ENCODE results near the gene ALPG.
"Not testable (repeated sequence)": the region's sequence is repeated elsewhere in the genome, so short reads cannot be mapped to it uniquely, and the experiment has no call there.

Gene ALPG

DNA sequence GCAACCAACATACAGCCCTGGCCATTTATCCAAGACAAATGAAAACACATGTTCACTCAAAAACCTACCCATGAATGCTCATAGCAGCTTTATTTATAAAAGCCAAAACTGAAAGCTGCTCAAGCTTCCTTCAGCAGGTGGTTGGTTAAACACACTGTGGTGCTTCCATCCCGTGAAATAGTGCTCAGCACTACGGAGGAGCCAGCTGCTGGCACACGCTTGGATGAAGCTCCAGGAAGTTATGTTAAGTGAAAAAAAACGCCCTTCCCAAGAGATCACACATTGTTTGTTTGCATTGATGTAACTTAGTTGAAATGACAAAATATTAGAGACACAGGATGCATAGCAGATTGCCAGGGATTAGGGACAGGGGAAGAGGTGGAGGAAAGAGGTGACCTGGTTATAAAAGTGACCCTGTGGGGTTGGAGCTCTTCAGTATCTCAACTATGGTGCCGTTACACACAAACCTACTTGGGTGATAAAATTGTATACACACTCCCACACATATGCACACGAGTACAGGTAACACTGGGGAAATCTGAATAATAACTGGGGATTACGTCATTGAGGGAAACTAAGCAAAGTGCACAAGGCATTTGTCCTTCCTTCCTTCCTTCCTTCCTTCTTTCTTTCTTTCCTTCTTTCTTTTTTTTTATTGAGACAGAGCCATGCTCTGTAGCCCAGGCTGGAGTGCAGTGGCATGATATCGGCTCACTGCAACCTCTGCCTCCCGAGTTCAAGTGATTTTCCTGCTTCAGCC lies 6.2 kb upstream of the ALPG start:
- Histone ChIP-seq H3K9me3 (ENCODE audit: control insufficient read depth, low read length) (no peaks in the 10 kb centered on the region), H3K27ac (ENCODE audit: low read depth, low read length, severe bottlenecking) (no peak overlapping the region), H3K36me3 (ENCODE audit: control insufficient read depth, insufficient read depth, low read length) (no peaks in the 10 kb centered on the region), H3K4me3 (ENCODE audit: extremely low read depth, insufficient read depth, low read length, poor library complexity, severe bottlenecking) (no peak overlapping the region), H3K4me1 (ENCODE audit: control insufficient read depth, insufficient read depth, low read length, poor library complexity, severe bottlenecking) (no peaks in the 10 kb centered on the region)
- 88 to 94% methylated on average over 6 to 7 of the region's 9 CpGs for WGBS, 2 experiments (ENCODE audit: insufficient coverage in 2 of 2)

DNA sequence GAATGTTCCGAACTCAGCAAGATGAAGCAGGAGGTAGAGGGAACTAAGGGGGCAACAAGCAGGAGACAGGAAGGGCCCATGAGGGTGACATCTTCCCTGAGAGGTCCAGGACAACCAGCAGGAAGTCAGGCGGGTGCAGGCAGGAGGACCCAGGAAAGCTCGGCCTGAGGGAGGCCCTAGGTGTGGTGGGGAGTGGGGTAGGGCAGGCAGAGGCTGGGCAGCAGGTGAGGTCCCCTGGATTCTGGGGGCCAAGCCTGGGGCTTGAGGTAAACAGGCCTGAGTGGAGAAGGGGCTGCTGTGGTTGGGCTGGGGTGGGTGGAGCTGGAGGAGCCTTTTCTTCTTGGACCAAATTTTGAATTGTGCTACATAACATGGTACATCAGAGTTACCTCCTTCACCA lies 4.1 kb upstream of the ALPG start:
- 96 to 100% methylated on average over 2 to 3 of the region's 3 CpGs for WGBS, 2 experiments (ENCODE audit: insufficient coverage in 2 of 2)
- Histone ChIP-seq H3K36me3 (ENCODE audit: control insufficient read depth, insufficient read depth, low read length) (no peaks in the 10 kb centered on the region), H3K27ac (ENCODE audit: low read depth, low read length, severe bottlenecking) (no peak overlapping the region)

DNA sequence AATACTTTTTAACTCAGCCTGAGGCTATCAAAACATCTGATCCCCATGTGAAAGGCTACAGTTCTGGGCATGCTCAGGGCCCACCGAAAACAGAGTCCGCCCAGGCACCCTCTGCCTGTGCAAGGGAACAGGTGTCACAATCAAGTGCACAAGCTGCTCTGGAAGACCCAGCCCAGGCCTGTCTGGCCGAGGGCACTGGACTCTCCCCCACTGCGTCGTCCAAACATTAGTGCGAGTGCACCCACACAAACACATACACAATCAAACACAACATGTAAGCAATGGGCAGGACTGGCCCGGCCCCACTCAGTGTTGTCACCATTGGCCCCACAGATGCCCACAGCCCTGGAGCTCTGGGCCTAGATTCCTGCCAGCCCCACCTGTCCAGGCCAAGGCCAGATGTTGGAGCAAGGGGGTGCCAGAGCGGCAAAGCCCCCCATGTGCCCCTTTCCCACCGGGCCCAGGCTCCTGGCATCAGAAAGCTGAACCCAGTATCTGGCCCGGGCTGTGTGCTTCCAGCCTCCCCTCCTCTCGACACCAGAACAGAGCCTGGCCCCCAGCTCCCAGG lies 617 bp upstream of the ALPG start:
- Histone ChIP-seq H3K27ac (ENCODE audit: low read depth, low read length, severe bottlenecking) (no peak overlapping the region), H3K4me3 (ENCODE audit: extremely low read depth, insufficient read depth, low read length, poor library complexity, severe bottlenecking) (no peak overlapping the region), H3K9me3 (ENCODE audit: control insufficient read depth, low read length) (no peaks in the 10 kb centered on the region), H3K4me1 (ENCODE audit: control insufficient read depth, insufficient read depth, low read length, poor library complexity, severe bottlenecking) (no peaks in the 10 kb centered on the region), H3K36me3 (ENCODE audit: control insufficient read depth, insufficient read depth, low read length) (no peaks in the 10 kb centered on the region)
- WGBS, 2 experiments (ENCODE audit: insufficient coverage in 2 of 2) = 90% methylated on average over 5 to 11 of the region's 11 CpGs

More for the DNA sequence above, 4.1 kb upstream of the ALPG start:
- Histone ChIP-seq H3K9me3 (ENCODE audit: control insufficient read depth, low read length) (no peaks in the 10 kb centered on the region), H3K4me1 (ENCODE audit: control insufficient read depth, insufficient read depth, low read length, poor library complexity, severe bottlenecking) (no peaks in the 10 kb centered on the region), H3K4me3 (ENCODE audit: extremely low read depth, insufficient read depth, low read length, poor library complexity, severe bottlenecking) (no peak overlapping the region)

- not testable (repeated sequence) for H3K4me3 ChIP-seq (ENCODE audit: extremely low read depth, insufficient read depth, low read length, poor library complexity, severe bottlenecking); H3K36me3 ChIP-seq (ENCODE audit: control insufficient read depth, insufficient read depth, low read length); H3K27ac ChIP-seq (ENCODE audit: low read depth, low read length, severe bottlenecking); H3K9me3 ChIP-seq (ENCODE audit: control insufficient read depth, low read length); H3K4me1 ChIP-seq (ENCODE audit: control insufficient read depth, insufficient read depth, low read length, poor library complexity, severe bottlenecking)
- 94 to 96% methylated on average over 18 to 24 of the region's 30 CpGs for WGBS, 2 experiments (ENCODE audit: insufficient coverage in 2 of 2)
These were observed 945 bp downstream of the ALPG start for GRCh38 chr2:232407428-232408150.

DNA sequence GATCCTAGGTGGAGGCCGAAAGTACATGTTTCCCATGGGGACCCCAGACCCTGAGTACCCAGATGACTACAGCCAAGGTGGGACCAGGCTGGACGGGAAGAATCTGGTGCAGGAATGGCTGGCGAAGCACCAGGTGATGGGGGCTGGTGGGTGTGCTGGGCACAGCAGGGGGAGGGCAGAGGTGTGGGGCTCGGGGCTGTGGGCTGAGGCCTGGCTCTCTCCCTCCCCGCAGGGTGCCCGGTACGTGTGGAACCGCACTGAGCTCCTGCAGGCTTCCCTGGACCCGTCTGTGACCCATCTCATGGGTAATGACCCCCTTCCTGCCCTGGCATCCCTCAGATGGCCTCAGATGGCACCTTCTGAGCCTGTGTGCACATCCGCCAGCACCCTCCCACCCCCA lies 1.6 kb downstream of the ALPG start:
- not testable (repeated sequence) for H3K36me3 ChIP-seq (ENCODE audit: control insufficient read depth, insufficient read depth, low read length); H3K4me3 ChIP-seq (ENCODE audit: extremely low read depth, insufficient read depth, low read length, poor library complexity, severe bottlenecking); H3K4me1 ChIP-seq (ENCODE audit: control insufficient read depth, insufficient read depth, low read length, poor library complexity, severe bottlenecking); H3K9me3 ChIP-seq (ENCODE audit: control insufficient read depth, low read length); H3K27ac ChIP-seq (ENCODE audit: low read depth, low read length, severe bottlenecking)
- WGBS, 2 experiments (ENCODE audit: insufficient coverage in 2 of 2) = 94 to 100% methylated on average over 2 to 4 of the region's 10 CpGs

DNA sequence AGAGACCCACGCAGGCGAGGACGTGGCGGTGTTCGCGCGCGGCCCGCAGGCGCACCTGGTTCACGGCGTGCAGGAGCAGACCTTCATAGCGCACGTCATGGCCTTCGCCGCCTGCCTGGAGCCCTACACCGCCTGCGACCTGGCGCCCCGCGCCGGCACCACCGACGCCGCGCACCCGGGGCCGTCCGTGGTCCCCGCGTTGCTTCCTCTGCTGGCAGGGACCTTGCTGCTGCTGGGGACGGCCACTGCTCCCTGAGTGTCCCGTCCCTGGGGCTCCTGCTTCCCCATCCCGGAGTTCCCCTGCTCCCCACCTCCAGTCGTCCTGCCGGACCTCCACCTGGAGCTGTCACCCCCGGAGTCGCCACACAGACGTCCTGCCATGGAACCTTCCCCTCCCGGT lies 3.0 kb downstream of the ALPG start:
- 95 to 96% methylated on average over 22 to 25 of the region's 40 CpGs for whole genome bisulfite sequencing, 2 experiments (ENCODE audit: insufficient coverage in 2 of 2)
- H3K27ac ChIP-seq (ENCODE audit: low read depth, low read length, severe bottlenecking); H3K4me1 ChIP-seq (ENCODE audit: control insufficient read depth, insufficient read depth, low read length, poor library complexity, severe bottlenecking); H3K4me3 ChIP-seq (ENCODE audit: extremely low read depth, insufficient read depth, low read length, poor library complexity, severe bottlenecking); H3K9me3 ChIP-seq (ENCODE audit: control insufficient read depth, low read length); H3K36me3 ChIP-seq (ENCODE audit: control insufficient read depth, insufficient read depth, low read length): not testable (repeated sequence)

DNA sequence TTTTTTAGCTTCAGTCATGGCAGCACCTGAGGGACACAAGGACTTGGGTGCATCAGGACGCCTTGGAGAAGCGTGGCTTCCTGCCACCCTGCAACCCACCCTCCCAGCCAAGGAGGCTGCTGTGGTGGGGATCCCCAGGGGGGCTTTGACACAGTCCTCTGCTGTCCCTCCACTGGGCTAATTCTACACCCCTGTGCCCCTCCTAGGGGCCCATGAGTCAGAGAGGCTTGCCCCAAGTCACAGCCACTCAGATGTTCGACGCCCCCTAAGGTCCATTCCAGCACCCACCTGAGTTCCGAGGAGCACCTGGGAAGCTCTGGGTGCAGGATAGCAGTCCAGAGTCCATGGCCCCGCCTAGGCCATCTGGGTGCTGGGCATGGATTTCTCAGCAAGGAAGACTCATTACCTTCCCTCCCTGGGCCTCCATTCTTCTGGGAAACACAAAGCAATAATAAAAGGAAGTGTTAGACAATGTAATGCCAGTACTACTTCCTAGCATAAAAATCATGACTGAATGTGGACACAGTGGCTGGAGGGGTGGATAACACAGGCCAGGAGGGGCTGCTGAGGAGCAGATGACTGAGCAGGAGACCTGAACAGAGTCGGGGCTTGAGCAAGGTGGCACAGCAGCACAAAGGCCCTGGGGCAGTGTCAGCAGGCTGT lies 3.7 kb downstream of the ALPG start:
- H3K36me3 ChIP-seq (ENCODE audit: control insufficient read depth, insufficient read depth, low read length) = no peaks in the 10 kb centered on the region
- no peak overlapping the region for H3K4me3 ChIP-seq (ENCODE audit: extremely low read depth, insufficient read depth, low read length, poor library complexity, severe bottlenecking)
- no peaks in the 10 kb centered on the region for H3K4me1 ChIP-seq (ENCODE audit: control insufficient read depth, insufficient read depth, low read length, poor library complexity, severe bottlenecking)
- no peak overlapping the region for H3K27ac ChIP-seq (ENCODE audit: low read depth, low read length, severe bottlenecking)
- H3K9me3 ChIP-seq (ENCODE audit: control insufficient read depth, low read length) = no peaks in the 10 kb centered on the region
- 91 to 93% methylated on average over 5 to 7 of the region's 7 CpGs for WGBS, 2 experiments (ENCODE audit: insufficient coverage in 2 of 2)

DNA sequence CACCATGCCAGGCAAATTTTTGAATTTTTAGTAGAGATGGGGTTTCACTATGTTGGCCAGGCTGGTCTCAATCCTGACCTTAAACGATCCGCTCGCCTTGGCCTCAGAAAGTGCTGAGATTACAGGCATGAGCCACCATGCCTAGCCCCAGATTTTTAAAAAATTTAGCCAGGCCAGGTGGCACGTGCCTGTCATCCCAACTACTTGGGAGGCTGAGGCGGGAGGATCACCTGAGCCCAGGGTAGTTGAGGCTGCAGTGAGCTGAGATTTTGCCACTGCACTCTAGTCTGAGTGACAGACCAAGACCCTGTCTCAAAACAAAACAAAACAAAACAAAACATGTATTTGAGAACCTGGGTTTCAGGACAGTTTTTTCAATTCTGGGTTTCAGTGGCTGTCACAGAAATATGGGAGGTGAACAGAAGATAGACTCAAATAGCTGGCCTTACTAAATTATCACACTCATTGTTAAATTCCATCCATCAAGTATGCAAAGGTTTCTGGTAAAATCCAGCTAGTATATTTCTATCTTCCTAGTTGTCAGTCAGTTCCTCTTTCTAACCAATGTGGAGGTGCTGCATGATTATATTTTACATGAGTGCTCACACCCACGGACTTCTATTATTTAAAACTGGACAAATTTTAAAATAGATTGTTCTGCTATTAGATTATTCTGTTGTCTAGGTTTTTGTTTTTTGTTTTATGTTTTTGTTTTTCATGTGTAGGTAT lies 5.4 kb downstream of the ALPG start:
- H3K36me3 ChIP-seq (ENCODE audit: control insufficient read depth, insufficient read depth, low read length) = no peaks in the 10 kb centered on the region
- no peak overlapping the region for H3K27ac ChIP-seq (ENCODE audit: low read depth, low read length, severe bottlenecking)
- no peaks in the 10 kb centered on the region for H3K9me3 ChIP-seq (ENCODE audit: control insufficient read depth, low read length)
- H3K4me3 ChIP-seq (ENCODE audit: extremely low read depth, insufficient read depth, low read length, poor library complexity, severe bottlenecking) = no peak overlapping the region
- WGBS, 2 experiments (ENCODE audit: insufficient coverage in 2 of 2) = 90 to 96% methylated on average over 4 to 5 of the region's 6 CpGs
- H3K4me1 ChIP-seq (ENCODE audit: control insufficient read depth, insufficient read depth, low read length, poor library complexity, severe bottlenecking) = no peaks in the 10 kb centered on the region

DNA sequence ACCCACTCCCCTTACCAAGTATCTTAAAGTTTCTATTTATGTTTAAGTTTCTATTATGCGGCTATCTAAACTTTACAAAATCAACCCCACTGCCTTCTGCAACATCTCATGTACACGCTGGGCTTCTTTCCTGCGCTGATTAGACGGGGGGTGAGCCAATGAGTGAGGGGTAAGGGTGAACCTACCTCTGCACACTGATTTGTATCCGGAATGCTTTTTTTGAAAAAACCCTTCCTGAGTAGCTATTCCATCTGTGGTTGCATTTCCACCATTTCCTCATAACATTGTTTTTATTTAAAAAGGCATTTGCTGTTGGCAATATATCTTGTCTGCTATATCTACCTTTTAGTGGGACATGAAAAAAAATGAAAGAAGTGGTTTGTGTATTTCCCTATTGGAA lies 6.3 kb downstream of the ALPG start:
- H3K36me3 ChIP-seq (ENCODE audit: control insufficient read depth, insufficient read depth, low read length) = no peaks in the 10 kb centered on the region
- 83 to 100% methylated on average over 1 of the region's 5 CpGs for WGBS, 2 experiments (ENCODE audit: insufficient coverage in 2 of 2)
- no peak overlapping the region for H3K4me3 ChIP-seq (ENCODE audit: extremely low read depth, insufficient read depth, low read length, poor library complexity, severe bottlenecking)
- H3K9me3 ChIP-seq (ENCODE audit: control insufficient read depth, low read length) = no peaks in the 10 kb centered on the region
- no peaks in the 10 kb centered on the region for H3K4me1 ChIP-seq (ENCODE audit: control insufficient read depth, insufficient read depth, low read length, poor library complexity, severe bottlenecking)
- no peak overlapping the region for H3K27ac ChIP-seq (ENCODE audit: low read depth, low read length, severe bottlenecking)

- Histone ChIP-seq H3K27ac (ENCODE audit: low read depth, low read length, severe bottlenecking) (no peak overlapping the region), H3K4me1 (ENCODE audit: control insufficient read depth, insufficient read depth, low read length, poor library complexity, severe bottlenecking) (peaks cover 5% of the 10 kb centered on the region), H3K4me3 (ENCODE audit: extremely low read depth, insufficient read depth, low read length, poor library complexity, severe bottlenecking) (no peak overlapping the region), H3K9me3 (ENCODE audit: control insufficient read depth, low read length) (no peaks in the 10 kb centered on the region), H3K36me3 (ENCODE audit: control insufficient read depth, insufficient read depth, low read length) (no peaks in the 10 kb centered on the region)
- 89 to 94% methylated on average over 5 to 6 of the region's 8 CpGs for WGBS, 2 experiments (ENCODE audit: insufficient coverage in 2 of 2)
These were observed 8.6 kb downstream of the ALPG start for GRCh38 chr2:232415138-232415690.

Data from mesodermal cell (in vitro differentiated cells).